Adrenal gland (tissue), 12 donors: ENCODE data around the gene PLEKHG4B. TPM values are rescaled to one million over a fixed set of nuclear protein-coding genes. Genes with fewer than 3 reads are reported as not detected.

ENCODE experiments used
- DNase-seq, 7 donors: peaks; one replicate each; pipeline ENCODE4 v3.0.0-alpha.2; 2019 to 2020
- H3K27ac ChIP-seq, 5 donors: fragments of 200-600 bp; sonication (generic) in 4 of 5; 1 replicate in 3 of 5; 2 replicates in 2 of 5; pipeline versions ENCODE4 v1.5.1 to v1.8.0; 2016 to 2020; ENCODE audit warnings: mild to moderate bottlenecking in 1 of 5
- H3K27me3 ChIP-seq: fragments of 200-600 bp; 2 replicates; pipeline ENCODE4 v1.8.0; 2021
- H3K36me3 ChIP-seq, 2 donors: fragments of 200-600 bp; replicated peaks in 1 of 2; 1 replicate in 1 of 2; 2 replicates in 1 of 2; pipeline versions ENCODE4 v1.5.1 to v1.8.0; 2018 to 2022
- H3K4me1 ChIP-seq, 2 donors: fragments of 200-600 bp; replicated peaks in 1 of 2; 1 replicate in 1 of 2; 2 replicates in 1 of 2; pipeline versions ENCODE4 v1.5.1 to v1.8.0; 2018 to 2021
- H3K4me3 ChIP-seq, 4 donors: fragments of 200-600 bp; sonication (generic) in 3 of 4; one replicate each; pipeline ENCODE4 v1.5.1; 2016 to 2018
- H3K9me3 ChIP-seq, 3 donors: fragments of 200-600 bp; sonication (generic) in 1 of 3; replicated peaks in 1 of 3; 1 replicate in 2 of 3; 2 replicates in 1 of 3; pipeline versions ENCODE4 v1.5.1 to v1.8.0; 2016 to 2021
- POLR2A ChIP-seq, 2 donors: fragments of 450-650 bp; IDR thresholded peaks; one replicate each; pipeline ENCODE4 v1.6.1; 2017; ENCODE audit warnings: antibody characterized with exemption in 2 of 2, mild to moderate bottlenecking in 2 of 2, moderate library complexity in 1 of 2
- WGBS, 4 donors: extraction: QIAGEN DNeasy Blood & Tissue Kit in 2 of 4; methylation state at CpG; one replicate each; pipeline versions ENCODE4 v1.1.5 to v1.1.7; 2013 to 2017; 5-methylcytosine and 5-hydroxymethylcytosine counted together
- intact Hi-C, 2 donors: fragments of 100-400 bp; cut with DNase I; formaldehyde crosslinking; loops; one replicate each; pipeline versions ENCODE4 v1.14.1 to v1.15.0; 2022 to 2023
- polyA plus RNA-seq, 3 donors: library from polyadenylated mRNA; stranded (reverse); fragments of 200-250 nt in 2 of 3; fragments of 350-450 nt in 1 of 3; fragmentation: Illumina TruSeq in 1 of 3; extraction: RNeasy Lipid Tissue Mini Kit (QIAGEN cat#74804) in 1 of 3; gene quantifications; one replicate each; pipeline ENCODE4 v1.2.3, GENCODE V29; 2013 to 2014
- total RNA-seq, 9 donors: library from RNA; depleted of rRNA in 4 of 9; stranded (reverse); fragments of >200 nt in 4 of 9; fragments of 120-200 nt in 1 of 9; fragmentation: NEBNext Ultra II Directional in 1 of 9; extraction: Animal tissue kit (Norgen Biotek cat#: 25700) in 1 of 9; gene quantifications; one replicate each; pipeline versions ENCODE4 v1.1.0 to v1.2.4, GENCODE V29; 2013 to 2023
- TF ChIP-seq, protein P1 (sequence below), 6 experiments: fragments of 450-650 bp in 4 of 6; fragments of 200-600 bp in 2 of 6; sonication (generic) in 1 of 6; IDR thresholded peaks; 1 replicate in 5 of 6; 2 replicates in 1 of 6; pipeline versions ENCODE4 v1.5.1 to v1.8.0; 2016 to 2021; ENCODE audit warnings: antibody characterized with exemption in 6 of 6, mild to moderate bottlenecking in 2 of 6, moderate library complexity in 1 of 6
- donor health status: healthy with polysubstance abuse.
- donor health status: Bipolar disorder and iron deficiency.
- donor health status: DM: yes; HTN: yes; CAD: no.
- donor health status: DM: no; HTN: no; CAD: no.
- donor health status: DM: no; HTN: no; CAD: no.
- donor health status: DM: yes; HTN: yes; CAD: no.

Gene PLEKHG4B
- total and polyA plus RNA-seq, 12 donors = 0.03 to 3.4 (median 0.12) TPM

DNA sequence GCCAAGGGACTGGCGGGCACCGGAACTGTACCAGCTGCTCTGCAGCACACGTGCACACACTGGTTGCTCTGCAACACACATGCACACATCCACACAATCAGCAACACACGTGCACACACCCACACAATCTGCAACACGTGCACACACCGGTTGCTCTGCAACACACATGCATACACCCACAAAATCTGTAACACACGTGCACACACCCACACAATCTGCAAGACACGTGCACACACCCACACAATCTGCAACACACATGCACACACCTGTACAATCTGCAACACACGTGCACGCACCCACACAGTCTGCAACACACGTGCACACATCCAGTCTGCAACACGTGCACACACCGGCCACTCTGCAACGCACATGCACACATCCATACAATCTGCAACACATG, 17.9 kb downstream of the PLEKHG4B start:
- Histone ChIP-seq H3K27me3 (no peaks in the 10 kb centered on the region), H3K9me3 (no peaks in the 10 kb centered on the region), H3K27ac (no peak overlapping the region), H3K36me3 (no peaks in the 10 kb centered on the region), H3K4me3 (no peak overlapping the region), H3K4me1 (no peaks in the 10 kb centered on the region)
- DNase-seq = no peak
- TF ChIP-seq, protein P1, sequence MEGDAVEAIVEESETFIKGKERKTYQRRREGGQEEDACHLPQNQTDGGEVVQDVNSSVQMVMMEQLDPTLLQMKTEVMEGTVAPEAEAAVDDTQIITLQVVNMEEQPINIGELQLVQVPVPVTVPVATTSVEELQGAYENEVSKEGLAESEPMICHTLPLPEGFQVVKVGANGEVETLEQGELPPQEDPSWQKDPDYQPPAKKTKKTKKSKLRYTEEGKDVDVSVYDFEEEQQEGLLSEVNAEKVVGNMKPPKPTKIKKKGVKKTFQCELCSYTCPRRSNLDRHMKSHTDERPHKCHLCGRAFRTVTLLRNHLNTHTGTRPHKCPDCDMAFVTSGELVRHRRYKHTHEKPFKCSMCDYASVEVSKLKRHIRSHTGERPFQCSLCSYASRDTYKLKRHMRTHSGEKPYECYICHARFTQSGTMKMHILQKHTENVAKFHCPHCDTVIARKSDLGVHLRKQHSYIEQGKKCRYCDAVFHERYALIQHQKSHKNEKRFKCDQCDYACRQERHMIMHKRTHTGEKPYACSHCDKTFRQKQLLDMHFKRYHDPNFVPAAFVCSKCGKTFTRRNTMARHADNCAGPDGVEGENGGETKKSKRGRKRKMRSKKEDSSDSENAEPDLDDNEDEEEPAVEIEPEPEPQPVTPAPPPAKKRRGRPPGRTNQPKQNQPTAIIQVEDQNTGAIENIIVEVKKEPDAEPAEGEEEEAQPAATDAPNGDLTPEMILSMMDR (IDR thresholded peaks at IDR 0.05) = no peak
- TF ChIP-seq POLR2A (IDR thresholded peaks at IDR 0.05) = no peak
- intact Hi-C loops = no loop called here
- 85 to 90% (median 88%) methylated on average over 14 of the region's 14 CpGs for WGBS, 4 donors

DNA sequence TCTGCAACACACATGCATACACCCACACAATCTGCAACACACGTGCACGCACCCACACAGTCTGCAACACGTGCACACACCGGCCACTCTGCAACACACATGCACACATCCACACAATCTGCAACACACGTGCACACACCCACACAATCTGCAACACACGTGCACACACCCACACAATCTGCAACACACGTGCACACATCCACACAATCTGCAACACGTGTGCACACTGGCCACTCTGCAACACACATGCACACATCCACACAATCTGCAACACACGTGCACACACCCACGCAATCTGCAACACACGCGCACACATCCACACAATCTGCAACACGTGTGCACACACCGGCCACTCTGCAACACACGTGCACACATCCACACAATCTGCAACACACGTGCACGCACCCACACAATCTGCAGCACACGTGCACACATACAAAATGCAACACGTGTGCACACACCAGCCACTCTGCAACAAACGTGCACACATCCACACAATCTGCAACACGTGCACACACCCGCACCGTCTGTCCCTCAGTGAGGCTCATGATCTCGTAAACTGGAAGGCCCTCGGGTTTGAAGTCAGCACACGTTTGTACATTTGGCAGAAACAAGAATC, 18.4 kb downstream of the PLEKHG4B start:
- intact Hi-C loops = no loop called here
- Histone ChIP-seq H3K9me3 (no peaks in the 10 kb centered on the region), H3K36me3 (no peaks in the 10 kb centered on the region), H3K4me3 (no peak overlapping the region), H3K27ac (no peak overlapping the region), H3K4me1 (no peaks in the 10 kb centered on the region), H3K27me3 (no peaks in the 10 kb centered on the region)
- TF ChIP-seq, protein P1 (IDR thresholded peaks at IDR 0.05) = no peak
- no peak for TF ChIP-seq POLR2A (IDR thresholded peaks at IDR 0.05)
- WGBS, 4 donors = 84 to 88% (median 85%) methylated on average over 26 of the region's 26 CpGs
- DNase-seq = no peak

DNA sequence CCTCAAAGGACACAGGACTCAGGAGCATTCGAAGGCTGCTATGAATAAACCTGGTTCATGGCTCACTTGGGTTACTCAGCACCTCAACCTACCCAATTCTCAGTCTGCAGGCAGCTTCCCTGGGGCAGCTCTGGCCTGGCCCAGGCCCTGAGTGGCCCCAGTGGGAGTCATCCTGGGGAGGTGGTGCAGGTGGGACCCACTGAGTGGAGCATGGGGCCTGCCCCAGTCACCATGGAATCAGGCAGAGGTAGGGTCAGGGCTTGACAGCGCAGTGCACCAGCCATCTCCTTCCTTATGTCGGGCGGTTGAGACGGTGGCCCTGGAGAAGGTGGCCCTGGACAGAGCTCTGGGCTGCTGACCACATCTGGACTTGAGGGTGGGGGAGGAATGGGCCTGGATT, 19.2 kb downstream of the PLEKHG4B start:
- DNase-seq = no peak
- Histone ChIP-seq H3K9me3 (no peaks in the 10 kb centered on the region), H3K27ac (no peak overlapping the region), H3K4me3 (no peak overlapping the region), H3K4me1 (no peaks in the 10 kb centered on the region), H3K36me3 (no peaks in the 10 kb centered on the region), H3K27me3 (no peaks in the 10 kb centered on the region)
- intact Hi-C loops = no loop called here
- no peak for TF ChIP-seq POLR2A (IDR thresholded peaks at IDR 0.05)
- TF ChIP-seq, protein P1 (IDR thresholded peaks at IDR 0.05) = no peak
- 93 to 98% (median 95%) methylated on average over 4 to 5 of the region's 5 CpGs for WGBS, 4 donors

DNA sequence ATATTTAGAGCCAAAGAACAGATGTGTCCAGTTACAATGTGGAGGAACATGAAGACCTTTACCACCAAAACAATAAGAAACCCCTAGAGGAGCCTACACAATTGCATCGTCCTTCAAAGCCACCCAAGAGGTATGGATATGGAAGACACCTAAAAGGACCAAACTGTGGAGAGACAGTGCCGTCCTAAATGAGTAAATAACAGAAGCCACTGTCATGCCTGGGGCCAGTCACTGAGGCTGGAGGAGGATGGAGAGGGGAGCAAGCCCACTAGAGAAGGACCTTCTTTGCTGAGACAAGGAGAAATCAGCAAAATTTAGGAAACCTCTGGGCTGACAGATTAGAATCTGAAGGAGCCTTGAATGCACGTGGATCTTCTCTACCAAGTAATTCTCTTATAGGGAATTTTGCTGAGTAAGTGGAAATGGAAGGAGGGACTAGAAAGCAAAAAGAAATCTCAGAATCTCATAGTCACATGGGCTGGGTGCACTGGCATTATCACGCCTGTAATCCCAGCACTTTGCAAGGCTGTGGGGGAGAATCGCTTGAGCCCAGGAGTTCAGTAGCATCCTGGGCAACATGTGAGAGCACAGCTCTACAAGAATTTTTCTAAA, 27.6 kb downstream of the PLEKHG4B start:
- Histone ChIP-seq H3K27ac (no peak overlapping the region), H3K4me3 (no peak overlapping the region), H3K4me1 (no peaks in the 10 kb centered on the region), H3K9me3 (no peaks in the 10 kb centered on the region), H3K27me3 (no peaks in the 10 kb centered on the region), H3K36me3 (no peaks in the 10 kb centered on the region)
- TF ChIP-seq, protein P1 (IDR thresholded peaks at IDR 0.05) = no peak
- TF ChIP-seq POLR2A (IDR thresholded peaks at IDR 0.05) = no peak
- intact Hi-C loops = no loop called here
- no peak for DNase-seq
- WGBS, 4 donors = 69 to 77% (median 73%) methylated on average over 5 of the region's 5 CpGs
